SU-DHL-6 (cell line): ENCODE measurements around the gene SMTNL2.

Source experiments
- H2AFZ ChIP-seq: fragments of 200-600 bp; sonication (generic); 2 replicates; pipeline ENCODE4 v1.6.1; 2014; ENCODE audit warnings: low read depth, mild to moderate bottlenecking, moderate library complexity, mixed read lengths, antibody characterized with exemption, low read length; ENCODE audit not compliant: severe bottlenecking
- H3F3A ChIP-seq: fragments of 200-600 bp; shearing (Covaris generic); 2 replicates; pipeline ENCODE4 v1.6.0; 2016; ENCODE audit warnings: antibody characterized with exemption, mild to moderate bottlenecking; ENCODE audit not compliant: insufficient read depth
- H3K27ac ChIP-seq: fragments of 200-600 bp; sonication (generic); 2 replicates; pipeline ENCODE4 v1.5.1; 2016; ENCODE audit warnings: low read depth, mild to moderate bottlenecking, low read length, moderate library complexity, mixed read lengths
- H3K27me3 ChIP-seq: fragments of 200-600 bp; sonication (generic), shearing (Covaris generic); 2 replicates; pipeline ENCODE4 v1.6.0; 2014; ENCODE audit warnings: mild to moderate bottlenecking, low read length
- H3K36me3 ChIP-seq: fragments of 200-600 bp; sonication (generic); 2 replicates; pipeline ENCODE4 v1.6.1; 2014; ENCODE audit warnings: mild to moderate bottlenecking, low read length, mixed read lengths
- H3K4me2 ChIP-seq: fragments of 300-600, 200-600 bp; shearing (Covaris generic), sonication (generic); 2 replicates; pipeline ENCODE4 v1.6.0; 2014; ENCODE audit warnings: low read length, low read depth, mild to moderate bottlenecking; ENCODE audit not compliant: poor library complexity, severe bottlenecking
- H3K4me3 ChIP-seq: fragments of 200-600 bp; sonication (generic); 2 replicates; pipeline ENCODE4 v1.5.1; 2014; ENCODE audit warnings: antibody characterized with exemption, low read length, mild to moderate bottlenecking, mixed read lengths; ENCODE audit not compliant: insufficient read depth, poor library complexity, severe bottlenecking
- H3K79me2 ChIP-seq: fragments of 200-600 bp; sonication (generic); 2 replicates; pipeline ENCODE4 v1.6.1; 2014; ENCODE audit warnings: mild to moderate bottlenecking, low read length, moderate library complexity; ENCODE audit not compliant: insufficient read depth
- H3K9ac ChIP-seq: fragments of 200-600 bp; sonication (generic); 2 replicates; pipeline ENCODE4 v1.7.0; 2014; ENCODE audit warnings: mild to moderate bottlenecking, low read length
- H3K9me2 ChIP-seq: fragments of 200-600 bp; sonication (generic); replicated peaks from 2 replicates; pipeline ENCODE4 v1.6.1; 2014; ENCODE audit warnings: low read length; ENCODE audit not compliant: insufficient read depth
- H3K9me3 ChIP-seq: fragments of 200-600 bp; sonication (generic); 2 replicates; pipeline ENCODE4 v1.6.1; 2014; ENCODE audit warnings: low read length, mixed read lengths; ENCODE audit not compliant: insufficient read depth
- H4K20me1 ChIP-seq: fragments of 200-600 bp; sonication (generic); 2 replicates; pipeline ENCODE4 v1.6.1; 2014; ENCODE audit warnings: low read depth, mild to moderate bottlenecking, antibody characterized with exemption, low read length, moderate library complexity, mixed read lengths
- EZH2phosphoT487 ChIP-seq: fragments of 200-600 bp; sonication (generic), shearing (Covaris generic); conservative IDR thresholded peaks from 2 replicates; pipeline ENCODE4 v1.6.1; 2018; ENCODE audit warnings: mild to moderate bottlenecking, antibody characterized with exemption, low read length, moderate library complexity, mixed read lengths
- TF ChIP-seq, protein P1 (sequence below): fragments of 200-600 bp; sonication (generic); IDR thresholded peaks from one replicate; pipeline ENCODE4 v1.5.1; 2017; ENCODE audit warnings: antibody characterized with exemption, mild to moderate bottlenecking, low read length, moderate library complexity; ENCODE audit not compliant: insufficient read depth, poor library complexity, severe bottlenecking

The SMTNL2 gene

DNA sequence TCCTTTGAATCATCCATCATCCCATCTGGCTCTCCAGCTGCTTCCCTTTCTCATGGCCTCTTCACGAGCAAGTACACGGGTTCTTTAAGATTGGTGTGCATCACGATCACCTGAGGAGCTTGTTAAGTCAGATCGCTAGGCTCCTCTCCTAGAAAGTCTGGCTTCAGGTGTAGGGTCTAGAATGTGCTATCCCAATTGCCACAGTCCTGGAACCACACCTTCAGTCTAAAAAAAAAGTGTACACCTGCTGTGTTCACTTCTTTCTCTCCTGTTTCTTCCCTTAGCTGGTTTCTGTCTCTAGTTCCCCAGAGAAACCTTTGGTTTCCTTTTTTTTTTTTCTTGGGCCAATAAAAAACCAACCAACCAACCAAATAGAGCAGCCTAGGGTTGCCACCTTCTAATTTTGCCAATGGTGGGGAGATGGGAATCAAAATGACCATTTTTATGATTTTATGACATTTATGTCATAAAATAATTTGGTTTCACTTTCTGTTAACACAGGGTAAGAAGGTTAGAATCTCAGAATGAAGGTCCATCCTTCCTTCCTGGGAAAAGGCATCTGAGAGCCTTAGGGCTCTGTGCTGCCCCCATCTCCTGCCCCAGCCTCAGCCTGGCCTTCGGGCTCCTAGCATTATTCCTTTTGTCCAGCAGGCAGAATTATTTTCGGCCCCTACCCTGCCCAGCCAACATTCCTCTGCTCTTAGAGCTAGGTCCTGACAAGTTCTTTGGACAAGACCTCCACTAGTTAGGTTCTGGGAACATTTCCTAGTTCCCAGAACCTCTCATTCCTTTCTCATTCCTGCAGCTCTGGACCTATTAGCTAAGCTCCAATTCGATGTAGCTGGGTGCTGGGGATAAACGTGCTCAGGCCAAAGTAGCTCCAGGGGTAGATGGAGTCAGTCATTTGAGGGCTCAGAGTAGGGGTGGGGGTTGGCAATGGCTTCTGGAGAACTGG, 22.0 kb upstream of the SMTNL2 start:
- Histone ChIP-seq H3K79me2 (no peaks in the 10 kb centered on the region), H3K36me3 (no peaks in the 10 kb centered on the region), H3K27me3 (no peaks in the 10 kb centered on the region), H4K20me1 (no peaks in the 10 kb centered on the region), H3K9me3 (no peaks in the 10 kb centered on the region), H3K4me2 (peak overlapping the region; percentile 24), H3K9me2 (no peaks in the 10 kb centered on the region), H2AFZ (no peak overlapping the region), H3K4me3 (no peak overlapping the region), H3K9ac (0 out of 2 replicates have a peak overlapping the region, but pooled peaks have one; percentile 8), H3F3A (no peaks in the 10 kb centered on the region), H3K27ac (no peak overlapping the region)
- TF ChIP-seq, protein P1, sequence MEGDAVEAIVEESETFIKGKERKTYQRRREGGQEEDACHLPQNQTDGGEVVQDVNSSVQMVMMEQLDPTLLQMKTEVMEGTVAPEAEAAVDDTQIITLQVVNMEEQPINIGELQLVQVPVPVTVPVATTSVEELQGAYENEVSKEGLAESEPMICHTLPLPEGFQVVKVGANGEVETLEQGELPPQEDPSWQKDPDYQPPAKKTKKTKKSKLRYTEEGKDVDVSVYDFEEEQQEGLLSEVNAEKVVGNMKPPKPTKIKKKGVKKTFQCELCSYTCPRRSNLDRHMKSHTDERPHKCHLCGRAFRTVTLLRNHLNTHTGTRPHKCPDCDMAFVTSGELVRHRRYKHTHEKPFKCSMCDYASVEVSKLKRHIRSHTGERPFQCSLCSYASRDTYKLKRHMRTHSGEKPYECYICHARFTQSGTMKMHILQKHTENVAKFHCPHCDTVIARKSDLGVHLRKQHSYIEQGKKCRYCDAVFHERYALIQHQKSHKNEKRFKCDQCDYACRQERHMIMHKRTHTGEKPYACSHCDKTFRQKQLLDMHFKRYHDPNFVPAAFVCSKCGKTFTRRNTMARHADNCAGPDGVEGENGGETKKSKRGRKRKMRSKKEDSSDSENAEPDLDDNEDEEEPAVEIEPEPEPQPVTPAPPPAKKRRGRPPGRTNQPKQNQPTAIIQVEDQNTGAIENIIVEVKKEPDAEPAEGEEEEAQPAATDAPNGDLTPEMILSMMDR = no peak
- no peak for TF ChIP-seq EZH2phosphoT487

DNA sequence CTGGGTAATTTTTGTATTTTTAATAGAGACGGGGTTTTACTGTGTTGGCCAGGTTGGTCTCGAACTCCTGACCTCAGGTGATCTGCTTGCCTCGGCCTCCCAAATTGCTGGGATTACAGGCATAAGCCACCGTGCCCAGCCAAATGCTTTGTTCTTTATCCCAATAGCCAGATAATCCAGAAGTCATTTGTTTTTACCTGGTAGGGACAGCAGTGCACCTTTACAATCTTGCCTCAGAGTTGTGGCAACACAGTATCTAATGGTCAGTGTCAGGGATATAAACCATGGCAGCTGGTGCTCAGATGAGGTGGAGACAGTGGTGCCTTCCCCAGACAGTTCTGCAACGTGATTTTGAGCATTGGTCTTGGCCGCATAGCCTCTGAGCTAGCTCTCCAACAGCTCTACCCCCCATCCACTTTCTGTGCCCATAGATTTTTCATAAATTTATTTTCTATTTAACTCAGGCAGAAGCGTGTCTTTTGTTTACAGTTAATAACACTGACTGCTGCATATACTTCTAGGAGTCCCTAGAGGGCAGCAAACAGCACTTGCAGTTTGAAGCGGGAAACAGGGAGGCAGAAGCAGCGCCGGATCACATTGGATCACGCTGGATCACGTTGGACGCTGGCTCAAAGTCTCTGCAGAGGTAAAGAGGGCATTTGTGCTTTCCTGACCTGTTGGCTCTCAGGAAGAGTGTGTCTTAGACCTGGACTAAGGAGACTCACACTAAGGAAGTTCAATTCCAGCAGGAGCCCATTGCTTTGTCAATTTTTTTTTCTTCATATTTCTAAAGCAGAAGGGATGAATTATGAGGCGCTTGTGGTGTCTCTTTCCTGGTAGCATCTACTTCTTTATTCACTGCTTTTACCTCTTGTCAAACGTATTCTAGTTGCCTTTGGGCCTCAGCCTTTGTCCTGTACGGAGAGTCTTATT, 18.9 kb upstream of the SMTNL2 start:
- H2AFZ ChIP-seq = peak overlapping the region; percentile 83
- H4K20me1 ChIP-seq = no peaks in the 10 kb centered on the region

DNA sequence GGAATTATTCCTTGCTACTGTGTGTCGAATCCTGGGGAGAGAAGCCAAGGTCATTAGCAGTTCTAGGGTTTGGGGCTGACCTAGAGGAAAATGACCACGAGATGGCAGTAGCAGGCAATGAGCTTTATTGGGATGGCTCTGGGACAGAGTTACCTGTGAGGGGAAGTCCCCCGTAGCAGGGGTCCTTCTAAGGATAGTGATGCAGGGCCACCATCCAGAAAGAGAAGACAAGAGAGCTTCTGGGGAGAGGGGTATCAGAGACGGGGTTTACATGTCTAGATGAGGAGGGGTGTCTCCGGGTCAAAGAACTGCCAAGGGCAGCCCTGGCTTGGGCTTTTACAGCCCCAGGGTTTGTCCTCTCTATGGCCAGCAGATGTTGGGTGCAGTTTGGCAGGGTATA, 17.5 kb upstream of the SMTNL2 start:
- Histone ChIP-seq H4K20me1 (no peaks in the 10 kb centered on the region), H3F3A (no peaks in the 10 kb centered on the region), H3K9me3 (no peaks in the 10 kb centered on the region), H3K79me2 (no peaks in the 10 kb centered on the region), H3K4me3 (no peak overlapping the region), H3K4me2 (no peak overlapping the region), H3K9me2 (no peaks in the 10 kb centered on the region), H3K27me3 (no peaks in the 10 kb centered on the region), H3K9ac (no peak overlapping the region), H3K27ac (no peak overlapping the region), H2AFZ (no peak overlapping the region), H3K36me3 (no peaks in the 10 kb centered on the region)
- TF ChIP-seq, protein P1 = peak; percentile 85
- no peak for TF ChIP-seq EZH2phosphoT487

More for the DNA sequence above, 18.9 kb upstream of the SMTNL2 start:
- TF ChIP-seq EZH2phosphoT487 = no peak
- TF ChIP-seq, protein P1 = peak; percentile 94
- no peaks in the 10 kb centered on the region for H3K36me3 ChIP-seq
- no peaks in the 10 kb centered on the region for H3F3A ChIP-seq
- H3K9me2 ChIP-seq = no peaks in the 10 kb centered on the region
- no peak overlapping the region for H3K27ac ChIP-seq
- no peaks in the 10 kb centered on the region for H3K9me3 ChIP-seq
- no peaks in the 10 kb centered on the region for H3K27me3 ChIP-seq
- peak overlapping the region; percentile 41; the same call in 1 of the 2 replicates for H3K9ac ChIP-seq
- no peaks in the 10 kb centered on the region for H3K79me2 ChIP-seq
- peak overlapping the region; percentile 33 for H3K4me2 ChIP-seq
- no peak overlapping the region for H3K4me3 ChIP-seq
